GM10266 (cell line): ENCODE measurements around the gene LCTL.

Experiments used
- DNase-seq: peaks from one replicate; pipeline ENCODE4 v3.0.0; 2012; ENCODE audit errors: extremely low spot score
- CTCF ChIP-seq: IDR thresholded peaks from 2 replicates; pipeline ENCODE4 v1.5.1; 2012; ENCODE audit warnings: mild to moderate bottlenecking, low read depth; ENCODE audit not compliant: control insufficient read depth, insufficient read depth; ENCODE audit errors: missing control alignments

The LCTL gene

GRCh38 chr15:66586155-66586976 is 20.6 kb upstream of the LCTL start:
- DNase-seq: no peak
- no peak for TF ChIP-seq CTCF

GRCh38 chr15:66581972-66582537 is 16.3 kb upstream of the LCTL start:
- no peak for TF ChIP-seq CTCF
- no peak for DNase-seq

- no peak for TF ChIP-seq CTCF
- no peak for DNase-seq
These were observed 14.8 kb upstream of the LCTL start for GRCh38 chr15:66580643-66581042.

- DNase-seq: no peak
- TF ChIP-seq CTCF: no peak
These were observed 12.6 kb upstream of the LCTL start for GRCh38 chr15:66578286-66578875.

- TF ChIP-seq CTCF: no peak
- no peak for DNase-seq
These were observed 8.8 kb upstream of the LCTL start for GRCh38 chr15:66574596-66574950.

- TF ChIP-seq CTCF: no peak
- DNase-seq: no peak
These were observed 8.2 kb upstream of the LCTL start for GRCh38 chr15:66573719-66574595.

- TF ChIP-seq CTCF: no peak
- DNase-seq: no peak
These were observed 7.5 kb upstream of the LCTL start for GRCh38 chr15:66573348-66573718.
